PC-3 (cell line): Measurements from ENCODE around the gene CALR3. TPM values are rescaled to one million over a fixed set of nuclear protein-coding genes. Genes with fewer than 3 reads are reported as not detected.

ENCODE experiments used
- ATAC-seq: fragments of 200-7000 bp; cut with Tn5 transposase; 2 replicates; pipeline ENCODE4 v1.9.1; 2020; ENCODE audit warnings: mild to moderate bottlenecking, moderate library complexity
- BruUV-seq: library from RNA; stranded (reverse); fragments of 400-500 nt; replicated peaks from 2 replicates; lab custom pipeline; 2021; lab: Mats Ljungman, UMichigan
- CTCF ChIA-PET: fragments of 300-600 bp; sonication (Branson Sonifier 250); formaldehyde crosslinking; loops from one replicate; lab custom pipeline; 2022; ENCODE audit warnings: antibody characterized with exemption; lab: Charles Lee
- POLR2A ChIA-PET: fragments of 300-600 bp; sonication (Branson Sonifier 250); formaldehyde crosslinking; loops from one replicate; lab custom pipeline; 2022; ENCODE audit warnings: antibody characterized with exemption; ENCODE audit not compliant: unreplicated experiment; lab: Charles Lee
- DNase-seq: peaks from one replicate; pipeline ENCODE4 v3.0.0-alpha.2; 2015
- H2AFZ ChIP-seq: fragments of 300-600 bp; sonication (generic); 2 replicates; pipeline ENCODE4 v1.6.0; 2016; ENCODE audit warnings: antibody characterized with exemption, low read length
- H3F3A ChIP-seq: fragments of 300-600 bp; sonication (generic); one replicate; pipeline ENCODE4 v1.6.0; 2017; ENCODE audit warnings: antibody characterized with exemption, low read length, control low read depth, mild to moderate bottlenecking; ENCODE audit not compliant: unreplicated experiment
- H3K27ac ChIP-seq: fragments of 300-600 bp; sonication (generic); 2 replicates; pipeline ENCODE4 v1.5.1; 2016; ENCODE audit warnings: mild to moderate bottlenecking, low read length
- H3K27me3 ChIP-seq: fragments of 300-600 bp; sonication (generic); 2 replicates; pipeline ENCODE4 v1.6.1; 2016; ENCODE audit warnings: low read length, mixed read lengths
- H3K36me3 ChIP-seq: fragments of 300-600 bp; sonication (generic); 2 replicates; pipeline ENCODE4 v1.6.1; 2016; ENCODE audit warnings: low read depth, mixed run types, low read length, mixed read lengths
- H3K4me1 ChIP-seq: fragments of 300-600 bp; sonication (generic); 2 replicates; pipeline ENCODE4 v1.5.1; 2016; ENCODE audit warnings: low read length; ENCODE audit not compliant: insufficient read depth
- H3K4me2 ChIP-seq: fragments of 300-600 bp; sonication (generic); 2 replicates; pipeline ENCODE4 v1.6.0; 2016; ENCODE audit warnings: low read length
- H3K4me3 ChIP-seq: fragments of 300-600 bp; sonication (generic); 2 replicates; pipeline ENCODE4 v1.5.1; 2016; ENCODE audit warnings: mild to moderate bottlenecking, low read length, mixed read lengths
- H3K79me2 ChIP-seq: fragments of 300-600 bp; sonication (generic); 2 replicates; pipeline ENCODE4 v1.6.1; 2017; ENCODE audit warnings: low read length, mixed read lengths
- H3K9ac ChIP-seq: fragments of 300-600 bp; sonication (generic); 2 replicates; pipeline ENCODE4 v1.6.0; 2016; ENCODE audit warnings: mild to moderate bottlenecking, low read length
- H3K9me2 ChIP-seq: fragments of 300-600 bp; sonication (generic); replicated peaks from 2 replicates; pipeline ENCODE4 v1.6.1; 2016; ENCODE audit warnings: mixed run types, low read length, mixed read lengths
- H3K9me3 ChIP-seq: fragments of 300-600 bp; sonication (generic); 2 replicates; pipeline ENCODE4 v1.6.1; 2016; ENCODE audit warnings: low read length, mixed read lengths
- H4K20me1 ChIP-seq: fragments of 300-600 bp; sonication (generic); 2 replicates; pipeline ENCODE4 v1.6.1; 2016; ENCODE audit warnings: low read length, mixed read lengths
- CTCF ChIP-seq: fragments of 300-600 bp; sonication (generic); conservative IDR thresholded peaks from 2 replicates; pipeline ENCODE4 v1.5.1; 2017; ENCODE audit warnings: antibody characterized with exemption, low read depth, mild to moderate bottlenecking, low read length
- EZH2 ChIP-seq: fragments of 300-600 bp; sonication (generic); IDR thresholded peaks from one replicate; pipeline ENCODE4 v1.6.1; 2017; ENCODE audit warnings: antibody characterized with exemption, mild to moderate bottlenecking, low read length; ENCODE audit not compliant: unreplicated experiment
- EZH2phosphoT487 ChIP-seq: fragments of 300-600 bp; sonication (generic); IDR thresholded peaks from 2 replicates; pipeline ENCODE4 v1.6.1; 2018; ENCODE audit warnings: mild to moderate bottlenecking, antibody characterized with exemption, low read length, borderline replicate concordance
- intact Hi-C: fragments of 100-400 bp; cut with micrococcal nuclease; formaldehyde crosslinking; loops from 2 replicates; pipeline ENCODE4 v1.9.0; 2023
- total RNA-seq: library from RNA; depleted of rRNA; stranded (reverse); fragments of >200 nt; gene quantifications from 2 replicates; pipeline ENCODE4 v1.2.3, GENCODE V29; 2014

The CALR3 gene
- total RNA-seq, 1 experiment from 2014 or later: 0.47 TPM

DNA sequence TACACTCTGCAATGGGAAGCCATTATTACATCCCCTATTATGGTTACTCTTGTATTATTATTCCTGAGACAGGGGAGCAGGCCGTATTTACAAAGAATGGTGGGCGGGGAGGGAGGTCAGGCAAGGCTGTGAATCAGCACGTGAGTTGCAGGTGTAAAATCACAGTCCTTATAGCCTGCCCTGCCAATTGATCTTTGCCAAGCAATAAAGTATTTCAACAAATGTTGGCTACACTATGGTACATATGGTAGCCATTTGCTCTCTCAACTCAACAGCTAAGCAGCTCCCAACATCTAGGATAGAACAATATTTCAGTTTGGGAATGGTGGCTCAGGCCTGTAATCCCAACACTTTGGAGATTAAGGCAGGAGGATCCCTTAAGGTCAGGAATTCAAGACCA is 36.3 kb downstream of the CALR3 start:
- Histone ChIP-seq H3K27me3 (no peaks in the 10 kb centered on the region), H3K9me2 (no peaks in the 10 kb centered on the region), H2AFZ (no peak overlapping the region), H3K79me2 (peaks cover 99% of the 10 kb centered on the region), H3K36me3 (no peaks in the 10 kb centered on the region), H3K9me3 (no peaks in the 10 kb centered on the region), H3K4me3 (no peak overlapping the region), H4K20me1 (peaks cover 70% of the 10 kb centered on the region), H3F3A (no peaks in the 10 kb centered on the region), H3K27ac (no peak overlapping the region), H3K9ac (no peak overlapping the region), H3K4me2 (no peak overlapping the region), H3K4me1 (peaks cover 35% of the 10 kb centered on the region)
- TF ChIP-seq CTCF: no peak
- TF ChIP-seq EZH2phosphoT487: no peak
- TF ChIP-seq EZH2: no peak
- intact Hi-C loops: no loop called here
- no peak for DNase-seq
- CTCF ChIA-PET: no interaction called here
- no peak for ATAC-seq
- BruUV-seq: no TSS peak
- POLR2A ChIA-PET: no interaction called here

GRCh38 chr19:16458391-16459341 is 37.3 kb downstream of the CALR3 start:
- no peak overlapping the region for H3K9ac ChIP-seq
- ChIA-PET POLR2A (interaction anchor here (0.5 kb wide), 1 partner anchor 757 kb away, joined by 3 read pairs; no protein-coding TSS in a partner anchor), CTCF (interaction anchor here (0.7 kb wide), 1 partner anchor 12 kb away, joined by 3 read pairs; no protein-coding TSS in a partner anchor)
- peaks cover 99% of the 10 kb centered on the region for H3K79me2 ChIP-seq
- no peak overlapping the region for H2AFZ ChIP-seq
- ATAC-seq (no peak), DNase-seq (no peak)
- H3K27ac ChIP-seq: no peak overlapping the region
- no peaks in the 10 kb centered on the region for H3F3A ChIP-seq
- no peaks in the 10 kb centered on the region for H3K9me3 ChIP-seq
- H3K4me3 ChIP-seq: no peak overlapping the region
- TF ChIP-seq EZH2: no peak
- TF ChIP-seq EZH2phosphoT487: no peak
- TF ChIP-seq CTCF: no peak
- H3K4me2 ChIP-seq: no peak overlapping the region
- no peaks in the 10 kb centered on the region for H3K36me3 ChIP-seq
- no peaks in the 10 kb centered on the region for H3K9me2 ChIP-seq
- H4K20me1 ChIP-seq: peaks cover 67% of the 10 kb centered on the region
- intact Hi-C loops: no loop called here
- no peaks in the 10 kb centered on the region for H3K27me3 ChIP-seq
- peaks cover 29% of the 10 kb centered on the region for H3K4me1 ChIP-seq
- BruUV-seq: no TSS peak

DNA sequence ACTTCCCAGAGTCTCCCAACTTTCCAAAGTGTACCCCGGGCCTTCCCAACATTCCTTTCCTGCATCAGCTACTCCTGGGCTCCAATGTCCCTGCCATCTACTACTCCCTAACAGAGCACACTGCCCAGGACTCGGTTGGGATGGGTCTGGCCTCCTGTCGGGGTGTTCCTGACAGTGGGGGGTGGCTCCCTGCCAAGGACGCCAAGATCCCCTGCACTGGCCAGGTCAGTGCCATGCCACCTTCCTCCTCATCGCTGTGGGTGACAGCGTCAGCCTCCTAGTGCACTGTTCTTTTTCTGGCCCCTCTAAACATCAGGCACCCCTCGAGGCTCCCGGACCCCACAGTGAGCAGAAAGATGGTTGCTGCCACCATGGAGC is 38.0 kb downstream of the CALR3 start:
- peaks cover 60% of the 10 kb centered on the region for H4K20me1 ChIP-seq
- ATAC-seq (no peak), DNase-seq (no peak)
- TF ChIP-seq CTCF: no peak
- TF ChIP-seq EZH2: no peak
- no peak for TF ChIP-seq EZH2phosphoT487
- H3K9ac ChIP-seq: no peak overlapping the region
- peaks cover 21% of the 10 kb centered on the region for H3K4me1 ChIP-seq
- H3K4me2 ChIP-seq: no peak overlapping the region
- H3K79me2 ChIP-seq: peaks cover 99% of the 10 kb centered on the region
- no peak overlapping the region for H3K27ac ChIP-seq
- POLR2A ChIA-PET: no interaction called here
- H3K4me3 ChIP-seq: no peak overlapping the region
- no TSS peak for BruUV-seq
- no peaks in the 10 kb centered on the region for H3K27me3 ChIP-seq
- H3K9me3 ChIP-seq: no peaks in the 10 kb centered on the region
- H3K9me2 ChIP-seq: no peaks in the 10 kb centered on the region
- no peaks in the 10 kb centered on the region for H3F3A ChIP-seq
- intact Hi-C loops: no loop called here
- no peak overlapping the region for H2AFZ ChIP-seq
- H3K36me3 ChIP-seq: no peaks in the 10 kb centered on the region
- CTCF ChIA-PET: interaction anchor here (0.7 kb wide), 1 partner anchor 13 kb away, joined by 3 read pairs; no protein-coding TSS in a partner anchor
